H1 (cell line): Measurements from ENCODE around the gene RIBC1. TPM values are rescaled to one million over a fixed set of nuclear protein-coding genes. Genes with fewer than 3 reads are reported as not detected.

ENCODE experiments used
- CTCF ChIA-PET: fragments of 300-600 bp; sonication (Branson Sonifier 250); formaldehyde crosslinking; loops from one replicate; lab custom pipeline; 2021; ENCODE audit not compliant: partially characterized antibody; lab: Charles Lee
- POLR2A ChIA-PET: fragments of 300-600 bp; sonication (Branson Sonifier 250); formaldehyde crosslinking; loops from one replicate; lab custom pipeline; 2021; ENCODE audit warnings: inconsistent platforms; ENCODE audit not compliant: partially characterized antibody; lab: Charles Lee
- DNase-seq, 2 experiments: peaks; one replicate each; pipeline versions ENCODE4 v3.0.0 to v3.0.0-alpha.2; 2010 to 2022; ENCODE audit warnings: low spot score in 2 of 2, low read depth in 1 of 2, mixed read lengths in 1 of 2
- FAIRE-seq: peaks from 2 replicates; lab custom pipeline; 2011; peaks lifted over from hg19 to GRCh38; lab: Jason Lieb, UNC
- H2AFZ ChIP-seq: 2 replicates; pipeline ENCODE4 v1.8.1; 2012; ENCODE audit warnings: low read length, inconsistent platforms
- H2AK5ac ChIP-seq: 2 replicates; pipeline ENCODE4 v1.6.1; 2013; ENCODE audit warnings: low read depth, low read length
- H2BK120ac ChIP-seq: replicated peaks from 2 replicates; pipeline ENCODE3; 2013; ENCODE audit warnings: low read depth, low read length, inconsistent platforms
- H2BK12ac ChIP-seq: 2 replicates; pipeline ENCODE4 v1.6.1; 2013; ENCODE audit warnings: low read depth, low read length
- H2BK15ac ChIP-seq: 2 replicates; pipeline ENCODE4 v1.6.1; 2013; ENCODE audit warnings: low read length
- H2BK20ac ChIP-seq: 2 replicates; pipeline ENCODE4 v1.6.1; 2013; ENCODE audit warnings: low read length
- H2BK5ac ChIP-seq: 2 replicates; pipeline ENCODE4 v1.6.1; 2013; ENCODE audit warnings: low read depth, low read length
- H3K14ac ChIP-seq: 2 replicates; pipeline ENCODE4 v1.6.1; 2013; ENCODE audit warnings: inconsistent platforms; ENCODE audit not compliant: insufficient read length
- H3K18ac ChIP-seq: 2 replicates; pipeline ENCODE4 v1.6.1; 2013; ENCODE audit warnings: low read length; ENCODE audit errors: extremely low read depth
- H3K23ac ChIP-seq: 2 replicates; pipeline ENCODE4 v1.6.1; 2013; ENCODE audit warnings: inconsistent platforms; ENCODE audit not compliant: insufficient read length
- H3K23me2 ChIP-seq: 2 replicates; pipeline ENCODE4 v1.6.1; 2013; ENCODE audit warnings: low read depth, low read length
- H3K27ac ChIP-seq: 2 replicates; pipeline ENCODE4 v1.6.1; 2011; ENCODE audit warnings: low read depth, low read length, inconsistent platforms
- H3K27me3 ChIP-seq, 4 experiments: replicated peaks in 1 of 4; 1 replicate in 1 of 4; 2 replicates in 3 of 4; pipeline versions ENCODE4 v1.6.1 to v1.8.1; 2011 to 2013; ENCODE audit warnings: low read length in 3 of 4, mild to moderate bottlenecking in 3 of 4, inconsistent platforms in 2 of 4, mixed read lengths in 2 of 4, moderate library complexity in 1 of 4; ENCODE audit not compliant: control insufficient read depth in 3 of 4, insufficient read depth in 3 of 4; ENCODE audit errors: extremely low read depth in 1 of 4
- H3K36me3 ChIP-seq, 4 experiments: 2 replicates each; pipeline versions ENCODE4 v1.6.1 to v1.8.1; 2011 to 2013; ENCODE audit warnings: mild to moderate bottlenecking in 4 of 4, low read length in 3 of 4, moderate library complexity in 2 of 4, control low read depth in 1 of 4, inconsistent platforms in 1 of 4; ENCODE audit not compliant: insufficient read depth in 4 of 4, control insufficient read depth in 2 of 4
- H3K4ac ChIP-seq: replicated peaks from 2 replicates; pipeline ENCODE3; 2013; ENCODE audit warnings: low read length, low read depth, mixed read lengths, inconsistent platforms; ENCODE audit not compliant: insufficient read length
- H3K4me1 ChIP-seq, 4 experiments: replicated peaks in 1 of 4; 1 replicate in 1 of 4; 2 replicates in 3 of 4; pipeline versions ENCODE4 v1.6.1 to v1.8.1; 2011 to 2013; ENCODE audit warnings: low read length in 3 of 4, inconsistent platforms in 2 of 4, mixed read lengths in 1 of 4; ENCODE audit not compliant: insufficient read depth in 4 of 4, control insufficient read depth in 3 of 4
- H3K4me2 ChIP-seq, 2 experiments: 2 replicates each; pipeline versions ENCODE4 v1.6.1 to v1.8.1; 2011 to 2013; ENCODE audit warnings: low read depth in 2 of 2, low read length in 2 of 2, control low read depth in 1 of 2, inconsistent platforms in 1 of 2, mild to moderate bottlenecking in 1 of 2; ENCODE audit not compliant: insufficient read depth in 1 of 2
- H3K4me3 ChIP-seq, 4 experiments: fragments of 200-600, 300-600 bp in 1 of 4; sonication (generic), shearing (Covaris generic), sonication (Bioruptor Twin) in 1 of 4; 2 replicates each; pipeline versions ENCODE4 v1.5.1 to v1.8.1; 2011 to 2016; ENCODE audit warnings: low read length in 4 of 4, low read depth in 3 of 4, control low read depth in 2 of 4, inconsistent platforms in 2 of 4, mild to moderate bottlenecking in 2 of 4, mixed read lengths in 1 of 4, moderate library complexity in 1 of 4; ENCODE audit not compliant: insufficient read depth in 2 of 4; ENCODE audit errors: extremely low read depth in 1 of 4
- H3K56ac ChIP-seq: replicated peaks from 2 replicates; pipeline ENCODE3; 2013; ENCODE audit warnings: low read depth, mild to moderate bottlenecking, mixed read lengths, low read length, inconsistent platforms; ENCODE audit not compliant: insufficient read length
- H3K79me1 ChIP-seq: 2 replicates; pipeline ENCODE4 v1.6.1; 2013; ENCODE audit warnings: low read depth, low read length, control low read depth
- H3K79me2 ChIP-seq, 2 experiments: 2 replicates each; pipeline versions ENCODE4 v1.6.1 to v1.8.1; 2012 to 2013; ENCODE audit warnings: low read length in 2 of 2, mild to moderate bottlenecking in 2 of 2, inconsistent platforms in 1 of 2; ENCODE audit not compliant: insufficient read depth in 2 of 2, control insufficient read depth in 1 of 2
- H3K9ac ChIP-seq, 4 experiments: replicated peaks in 1 of 4; 1 replicate in 1 of 4; 2 replicates in 3 of 4; pipeline versions ENCODE4 v1.6.1 to v1.8.1; 2011 to 2013; ENCODE audit warnings: low read depth in 3 of 4, low read length in 3 of 4, control low read depth in 2 of 4, mild to moderate bottlenecking in 2 of 4, moderate library complexity in 2 of 4, inconsistent platforms in 1 of 4; ENCODE audit errors: extremely low read depth in 1 of 4
- H3K9me3 ChIP-seq, 2 experiments: 2 replicates each; pipeline versions ENCODE4 v1.6.1 to v1.8.1; 2012 to 2013; ENCODE audit warnings: mild to moderate bottlenecking in 2 of 2, moderate library complexity in 2 of 2, control low read depth in 1 of 2, inconsistent platforms in 1 of 2, low read depth in 1 of 2, low read length in 1 of 2, mixed read lengths in 1 of 2; ENCODE audit not compliant: insufficient read depth in 2 of 2
- H4K20me1 ChIP-seq, 2 experiments: replicated peaks in 1 of 2; 2 replicates each; pipeline versions ENCODE3 to v1.8.1; 2011 to 2013; ENCODE audit warnings: inconsistent platforms in 2 of 2, low read length in 2 of 2, mild to moderate bottlenecking in 1 of 2; ENCODE audit not compliant: insufficient read depth in 2 of 2, control insufficient read depth in 1 of 2
- H4K5ac ChIP-seq: 2 replicates; pipeline ENCODE4 v1.6.1; 2013; ENCODE audit warnings: low read length, low read depth, mixed read lengths, inconsistent platforms; ENCODE audit not compliant: insufficient read length
- H4K8ac ChIP-seq: 2 replicates; pipeline ENCODE4 v1.8.0; 2013; ENCODE audit warnings: mild to moderate bottlenecking, moderate library complexity, low read length, inconsistent platforms; ENCODE audit not compliant: insufficient read depth; ENCODE audit errors: extremely low read depth
- H4K91ac ChIP-seq: replicated peaks from 2 replicates; pipeline ENCODE3; 2013; ENCODE audit warnings: low read length, mixed read lengths, inconsistent platforms; ENCODE audit not compliant: insufficient read length
- KDM4A ChIP-seq: IDR thresholded peaks from one replicate; pipeline ENCODE4 v1.7.1; 2012; ENCODE audit warnings: low read depth, mild to moderate bottlenecking, moderate library complexity, low read length, inconsistent platforms; ENCODE audit not compliant: severe bottlenecking
- SIN3A ChIP-seq, 2 experiments: IDR thresholded peaks in 1 of 2; conservative IDR thresholded peaks in 1 of 2; 2 replicates each; pipeline ENCODE4 v1.6.1; 2011 to 2012; ENCODE audit warnings: low read length in 2 of 2, improper control_type of control experiment in 1 of 2, low read depth in 1 of 2, mild to moderate bottlenecking in 1 of 2
- WGBS, 2 experiments: shearing (Covaris generic) in 1 of 2; methylation state at CpG; one replicate each; pipeline versions ENCODE4 v1.1.6 to v1.1.7; 2013 to 2015; ENCODE audit warnings: low lambda C conversion rate in 2 of 2, mixed read lengths in 2 of 2, inconsistent platforms in 1 of 2, low coverage in 1 of 2, missing lambda C conversion rate in 1 of 2; ENCODE audit not compliant: insufficient replicate concordance in 2 of 2, insufficient coverage in 1 of 2, insufficient read length in 1 of 2; ENCODE audit errors: extremely low coverage in 1 of 2, missing lambda C conversion rate in 1 of 2; 5-methylcytosine and 5-hydroxymethylcytosine counted together
- polyA plus RNA-seq, 7 experiments: library from polyadenylated mRNA; depleted of rRNA in 3 of 7; stranded (reverse) in 5 of 7; unstranded in 2 of 7; fragments of >200 nt in 5 of 7; fragments of 200-250 nt in 2 of 7; gene quantifications; 1 replicate in 5 of 7; 2 replicates in 1 of 7; 4 replicates in 1 of 7; pipeline versions ENCODE4 v1.2.1 to v1.2.3, GENCODE V29; 2011 to 2013; ENCODE audit warnings: missing spikeins in 2 of 7, mixed read lengths in 2 of 7
- total RNA-seq: library from RNA; stranded (reverse); fragmentation: NEBNext Ultra II Directional; extraction: Animal tissue kit (Norgen Biotek cat#: 25700); gene quantifications from 2 replicates; pipeline ENCODE4 v1.2.1, GENCODE V29; 2021
- TF ChIP-seq, protein P1 (sequence below): IDR thresholded peaks from 2 replicates; pipeline ENCODE4 v1.6.1; 2012; ENCODE audit warnings: inconsistent platforms

Gene RIBC1
- total and polyA plus RNA-seq, 2 of the 8 experiments (the other 6 are each of a cell fraction or from before 2014, with no cell fraction given): 0.41 to 0.97 TPM

GRCh38 chrX:53379008-53379710, 43.5 kb upstream of the RIBC1 start:
- Histone ChIP-seq H3K18ac (no peak overlapping the region), H3K4me2 (no peak overlapping the region), H2AFZ (no peak overlapping the region), H3K79me2 (no peaks in the 10 kb centered on the region), H4K20me1 (peaks cover 0 to 1% of the 10 kb centered on the region in 2 experiments), H3K23me2 (no peaks in the 10 kb centered on the region), H3K9me3 (no peaks in the 10 kb centered on the region), H4K8ac (no peak overlapping the region), H4K5ac (no peak overlapping the region), H3K36me3 (peaks cover 8 to 44% (median 33%) of the 10 kb centered on the region in 4 experiments; a peak in 7 of 8 replicates), H3K23ac (no peak overlapping the region), H3K79me1 (no peaks in the 10 kb centered on the region), H4K91ac (no peak overlapping the region), H3K27ac (no peak overlapping the region), H2BK20ac (no peak overlapping the region), H2BK12ac (no peak overlapping the region), H2BK5ac (no peak overlapping the region), H3K27me3 (no peaks in the 10 kb centered on the region), H3K9ac (no peak overlapping the region), H3K14ac (no peak overlapping the region), H3K4ac (no peak overlapping the region), H3K4me1 (no peaks in the 10 kb centered on the region), H3K4me3 (no peak overlapping the region), H3K56ac (no peak overlapping the region), H2AK5ac (no peak overlapping the region), H2BK120ac (no peak overlapping the region), H2BK15ac (no peak overlapping the region)
- no peak for FAIRE-seq
- ChIA-PET CTCF (interaction anchor here (0.6 to 4.6 kb wide), 6 partner anchors 42 to 164 kb away, joined by 3 to 31 read pairs (median 3); no protein-coding TSS in a partner anchor), POLR2A (interaction anchor here (1.5 kb wide), 1 partner anchor 44 kb away, joined by 4 read pairs; the partner anchor contains the start of gene RIBC1)
- WGBS, 2 experiments: 88% methylated on average over 1 of the region's 3 CpGs; no CpG with 5 or more reads in 1 of the 2 experiments
- no peak for DNase-seq
- TF ChIP-seq SIN3A (conservative IDR thresholded peaks at IDR 0.05 in 1 of 2, IDR thresholded peaks at IDR 0.05 in 1 of 2; ENCODE audit: low read depth in 1 of 2, low read length in 2 of 2) (no peak), KDM4A (no peak)
- TF ChIP-seq, protein P1, sequence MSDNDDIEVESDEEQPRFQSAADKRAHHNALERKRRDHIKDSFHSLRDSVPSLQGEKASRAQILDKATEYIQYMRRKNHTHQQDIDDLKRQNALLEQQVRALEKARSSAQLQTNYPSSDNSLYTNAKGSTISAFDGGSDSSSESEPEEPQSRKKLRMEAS: no peak
